Lower leg skin (tissue), 3 donors: ENCODE measurements around the gene TMEM243.
"Not testable (repeated sequence)": the region's sequence is repeated elsewhere in the genome, so short reads cannot be mapped to it uniquely, and the experiment has no call there.

ENCODE experiments used
- CTCF ChIP-seq, 3 donors: fragments of 450-650 bp; IDR thresholded peaks; one replicate each; pipeline ENCODE4 v1.5.1; 2016; ENCODE audit warnings: antibody characterized with exemption in 3 of 3, mild to moderate bottlenecking in 3 of 3, moderate library complexity in 2 of 3
- POLR2A ChIP-seq, 2 donors: fragments of 450-650 bp; IDR thresholded peaks; one replicate each; pipeline ENCODE4 v1.6.1; 2016 to 2017; ENCODE audit warnings: antibody characterized with exemption in 2 of 2, mild to moderate bottlenecking in 1 of 2, moderate library complexity in 1 of 2

- not testable (repeated sequence) for TF ChIP-seq CTCF, POLR2A (IDR thresholded peaks at IDR 0.05)
These were observed 13.8 kb downstream of the TMEM243 start for GRCh38 chr7:87205701-87206100.
